Putamen (tissue), 1 donor: Measurements from ENCODE around the gene ERCC1.
A peak's percentile ranks its signal among the peaks of the same experiment; 100 is the strongest.

Source experiments
- DNase-seq: peaks from one replicate; pipeline ENCODE4 v3.0.0-alpha.2; 2016; ENCODE audit warnings: low spot score

The ERCC1 gene

DNA sequence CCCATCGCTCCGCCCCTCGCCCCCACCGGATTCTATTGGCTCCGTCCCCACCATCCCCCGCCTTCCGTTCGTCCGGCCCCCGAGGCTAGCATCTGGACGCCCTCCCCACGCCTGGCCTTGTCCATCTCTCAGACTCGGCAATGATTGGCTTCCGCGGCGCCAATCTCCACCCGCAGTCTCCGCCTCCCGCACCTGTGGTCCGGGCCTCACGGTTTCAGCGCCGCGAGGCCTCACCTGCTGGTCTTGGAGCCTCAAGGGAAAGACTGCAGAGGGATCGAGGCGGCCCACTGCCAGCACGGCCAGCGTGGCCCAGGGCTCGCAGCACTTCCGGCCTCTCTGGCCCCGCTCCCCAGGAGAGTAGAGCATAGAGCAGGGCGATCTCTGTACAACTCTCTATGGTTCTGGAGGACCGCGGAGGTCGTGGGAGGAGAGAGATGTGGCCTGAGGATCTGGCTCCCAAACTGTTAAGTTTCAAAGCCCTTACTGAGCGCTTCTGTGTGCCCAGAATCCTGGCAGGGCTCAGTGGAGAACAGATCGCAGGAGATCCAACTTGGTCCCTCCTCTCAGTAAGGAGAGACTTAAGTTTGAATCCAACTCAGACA lies at the start of gene ERCC1:
Gene ERCC1, minus strand, starts transcription at position 329 of the 602 bp plus-strand sequence. CDS start 543 bp downstream, outside the sequence.
- peak; percentile 89 for DNase-seq

DNA sequence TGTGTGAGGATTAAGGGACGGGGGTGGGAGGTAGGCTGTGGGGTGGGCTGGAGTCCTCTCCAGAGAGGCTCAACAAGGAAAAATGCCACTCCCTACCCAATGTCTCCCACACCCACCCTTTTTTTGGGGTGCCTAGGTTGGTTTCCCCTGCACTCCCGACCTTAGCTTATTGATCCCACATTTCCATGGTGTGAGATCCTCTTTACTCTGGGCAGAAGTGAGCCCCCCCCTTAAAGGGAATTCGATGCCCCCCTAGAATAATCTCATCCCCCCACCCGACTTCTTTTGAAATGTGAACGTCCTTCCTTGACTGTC lies 49.6 kb upstream of the ERCC1 start:
- no peak for DNase-seq

DNA sequence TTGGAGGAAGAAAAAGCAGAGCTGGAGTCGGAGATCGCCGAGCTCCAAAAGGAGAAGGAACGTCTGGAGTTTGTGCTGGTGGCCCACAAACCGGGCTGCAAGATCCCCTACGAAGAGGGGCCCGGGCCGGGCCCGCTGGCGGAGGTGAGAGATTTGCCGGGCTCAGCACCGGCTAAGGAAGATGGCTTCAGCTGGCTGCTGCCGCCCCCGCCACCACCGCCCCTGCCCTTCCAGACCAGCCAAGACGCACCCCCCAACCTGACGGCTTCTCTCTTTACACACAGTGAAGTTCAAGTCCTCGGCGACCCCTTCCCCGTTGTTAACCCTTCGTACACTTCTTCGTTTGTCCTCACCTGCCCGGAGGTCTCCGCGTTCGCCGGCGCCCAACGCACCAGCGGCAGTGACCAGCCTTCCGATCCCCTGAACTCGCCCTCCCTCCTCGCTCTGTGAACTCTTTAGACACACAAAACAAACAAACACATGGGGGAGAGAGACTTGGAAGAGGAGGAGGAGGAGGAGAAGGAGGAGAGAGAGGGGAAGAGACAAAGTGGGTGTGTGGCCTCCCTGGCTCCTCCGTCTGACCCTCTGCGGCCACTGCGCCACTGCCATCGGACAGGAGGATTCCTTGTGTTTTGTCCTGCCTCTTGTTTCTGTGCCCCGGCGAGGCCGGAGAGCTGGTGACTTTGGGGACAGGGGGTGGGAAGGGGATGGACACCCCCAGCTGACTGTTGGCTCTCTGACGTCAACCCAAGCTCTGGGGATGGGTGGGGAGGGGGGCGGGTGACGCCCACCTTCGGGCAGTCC lies 49.0 kb upstream of the ERCC1 start:
- no peak for DNase-seq

DNA sequence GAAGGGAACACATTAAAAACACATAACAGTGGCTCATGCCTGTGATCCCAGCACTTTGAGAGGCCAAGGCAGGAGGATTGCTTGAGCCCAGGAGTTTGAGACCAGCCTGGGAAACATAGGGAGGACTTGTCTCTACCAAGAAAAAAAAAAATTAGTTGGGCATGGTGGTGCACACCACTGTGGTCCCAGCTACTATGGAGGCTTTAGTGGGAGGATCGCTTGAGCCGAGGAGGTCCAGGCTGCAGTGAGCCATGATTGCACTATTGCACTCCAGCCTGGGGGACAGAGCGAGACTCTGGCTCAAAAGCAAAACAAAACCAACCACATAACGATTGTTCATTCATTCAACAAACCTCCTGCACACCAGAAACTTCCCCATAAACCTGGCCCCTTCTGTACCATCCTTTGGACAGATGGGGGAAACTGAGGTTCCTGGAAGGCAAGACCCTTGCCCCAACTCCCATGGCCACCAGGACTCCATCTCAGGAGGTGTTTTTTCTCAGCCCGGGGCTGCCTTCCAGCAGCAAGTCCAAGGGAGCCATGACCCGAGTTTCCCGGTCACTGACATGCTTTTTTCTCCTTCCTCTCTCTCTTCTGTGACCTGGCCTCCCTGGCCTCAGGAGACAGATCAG lies 48.3 kb upstream of the ERCC1 start:
- no peak for DNase-seq

DNA sequence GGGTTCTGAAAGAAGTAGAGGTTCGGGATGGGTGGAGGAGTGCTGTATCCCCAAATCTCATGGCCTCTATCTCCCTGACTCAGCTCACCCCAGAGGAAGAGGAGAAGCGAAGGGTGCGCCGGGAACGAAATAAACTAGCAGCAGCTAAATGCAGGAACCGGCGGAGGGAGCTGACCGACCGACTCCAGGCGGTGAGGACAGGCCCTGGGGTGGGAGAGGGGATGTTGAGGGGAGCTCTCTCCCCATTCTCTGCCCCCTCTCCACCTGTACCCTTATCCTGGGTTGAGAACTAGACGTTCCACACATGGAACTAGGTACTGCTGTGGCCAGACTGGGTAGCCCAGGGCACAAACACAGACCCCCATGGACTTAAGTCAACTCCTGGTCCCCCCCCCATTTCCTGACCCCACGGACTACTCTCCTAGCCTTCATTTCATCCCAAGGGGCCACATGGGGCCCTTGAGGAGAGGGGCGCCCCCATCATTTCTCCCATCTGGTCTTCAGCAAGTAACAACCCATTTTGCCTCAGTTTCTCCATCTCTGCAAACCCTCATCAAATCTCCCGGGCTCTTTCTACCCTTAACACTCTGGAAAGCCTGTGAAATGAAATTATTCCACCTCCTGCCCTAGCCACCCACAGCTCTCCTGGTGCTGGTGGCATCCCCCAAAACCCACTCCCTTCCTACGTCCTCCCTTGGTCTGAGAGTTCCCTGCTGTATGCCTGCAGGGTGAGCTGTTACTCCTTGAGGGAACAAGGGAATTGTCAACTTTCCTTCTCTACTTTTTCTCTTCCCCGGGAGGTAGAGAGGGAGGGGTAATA lies 47.6 kb upstream of the ERCC1 start:
- no peak for DNase-seq

DNA sequence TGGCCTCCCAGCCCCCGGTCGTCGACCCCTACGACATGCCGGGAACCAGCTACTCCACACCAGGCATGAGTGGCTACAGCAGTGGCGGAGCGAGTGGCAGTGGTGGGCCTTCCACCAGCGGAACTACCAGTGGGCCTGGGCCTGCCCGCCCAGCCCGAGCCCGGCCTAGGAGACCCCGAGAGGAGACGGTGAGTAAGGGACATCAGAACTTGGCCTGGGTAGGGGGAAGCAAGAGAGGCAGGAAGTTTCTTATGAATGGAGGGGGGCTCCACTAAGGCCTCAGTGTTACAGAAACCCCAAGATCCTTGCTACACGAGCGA lies 47.0 kb upstream of the ERCC1 start:
- no peak for DNase-seq

DNA sequence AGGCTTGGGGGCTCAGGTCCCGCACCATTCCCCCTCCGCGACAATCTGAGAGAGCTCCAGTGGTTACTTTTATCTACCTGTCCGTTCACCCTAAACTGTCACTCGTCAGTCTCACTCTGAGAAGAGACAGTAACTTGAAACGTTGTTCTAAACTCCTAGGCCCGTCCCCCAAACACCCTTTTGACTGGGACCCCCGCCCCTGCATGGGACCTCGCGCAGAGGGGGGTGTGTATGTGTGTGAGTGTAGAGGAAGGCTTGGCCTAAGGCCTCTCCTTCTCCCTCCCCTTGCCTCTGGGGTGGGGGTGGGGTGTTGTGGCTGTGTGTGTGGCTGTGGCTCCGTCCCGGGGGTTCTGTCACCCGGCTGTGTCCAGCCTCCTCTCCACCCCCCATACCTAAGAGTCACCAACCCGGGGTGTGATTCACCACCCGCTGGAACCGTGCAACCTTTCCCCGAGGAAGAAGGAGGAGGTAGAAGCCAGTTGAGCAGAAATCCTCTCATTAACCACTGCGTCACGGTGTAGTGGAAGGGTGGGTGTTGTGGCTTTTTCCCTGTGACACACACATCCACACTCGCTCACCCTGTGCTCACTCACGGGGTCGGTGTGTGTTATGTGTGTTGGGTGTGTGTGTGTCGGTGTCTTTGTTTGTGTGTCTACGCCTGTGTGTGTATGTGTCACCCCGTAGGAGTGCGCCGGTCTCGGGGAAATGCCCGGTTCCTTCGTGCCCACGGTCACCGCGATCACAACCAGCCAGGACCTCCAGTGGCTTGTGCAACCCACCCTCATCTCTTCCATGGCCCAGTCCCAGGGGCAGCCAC lies 46.4 kb upstream of the ERCC1 start:
- no peak for DNase-seq

DNA sequence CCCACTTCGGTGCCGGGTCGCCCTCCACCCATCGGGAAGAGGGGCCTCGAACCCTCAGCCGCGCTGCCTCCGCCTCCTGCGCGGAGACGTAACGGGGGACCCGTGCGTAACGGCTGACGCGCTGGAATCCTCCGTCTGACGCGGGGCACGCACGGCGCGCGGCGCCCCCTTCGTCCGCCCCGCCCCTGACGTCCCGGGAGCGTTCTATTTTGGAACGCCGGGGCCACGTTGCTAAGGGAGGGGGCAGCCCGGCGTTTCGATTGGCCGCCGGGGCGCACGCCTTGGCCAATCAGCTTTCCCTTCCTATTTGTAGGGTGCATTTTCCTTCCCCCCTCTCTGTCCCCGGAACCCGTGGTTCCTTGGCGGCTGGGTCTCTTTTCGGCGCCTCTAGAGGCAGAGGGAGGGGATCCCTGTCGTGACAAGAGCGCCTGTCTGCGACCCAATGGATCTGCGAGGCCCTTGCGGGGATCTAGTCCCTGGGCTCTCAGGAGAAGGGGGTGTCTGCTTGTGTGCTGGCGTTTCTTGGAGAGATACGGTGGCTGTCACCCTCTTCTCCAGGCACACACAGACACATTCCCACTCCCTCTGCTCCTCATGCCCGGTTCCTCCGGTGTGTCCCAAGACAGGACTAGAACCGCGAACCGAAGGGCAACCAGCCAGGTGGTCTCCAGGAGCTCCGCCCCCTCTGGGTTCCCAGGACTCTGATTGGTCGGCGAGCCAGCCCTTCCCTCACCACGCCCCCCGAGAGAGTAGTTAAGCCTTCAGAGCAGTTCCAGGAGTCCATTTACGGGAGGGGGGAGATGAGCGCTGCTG lies 45.6 kb upstream of the ERCC1 start:
- DNase-seq = peak; percentile 92

DNA sequence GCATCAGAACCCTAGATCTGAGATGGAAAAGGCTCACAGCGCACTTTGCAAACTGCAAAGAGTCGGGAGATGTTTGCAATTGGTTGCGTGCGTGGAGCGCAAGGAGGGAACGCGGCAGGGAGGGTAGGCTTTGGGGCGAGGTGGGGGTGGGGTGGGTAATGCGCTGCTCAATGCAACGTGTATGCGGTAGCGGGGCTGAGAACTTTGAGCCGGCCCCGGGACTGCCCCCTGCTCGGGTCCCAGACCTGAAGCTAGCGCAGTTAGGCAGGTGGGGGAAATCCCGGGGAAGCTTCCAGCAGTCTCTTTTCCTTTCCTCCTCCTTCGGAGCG lies 45.0 kb upstream of the ERCC1 start:
- no peak for DNase-seq

DNA sequence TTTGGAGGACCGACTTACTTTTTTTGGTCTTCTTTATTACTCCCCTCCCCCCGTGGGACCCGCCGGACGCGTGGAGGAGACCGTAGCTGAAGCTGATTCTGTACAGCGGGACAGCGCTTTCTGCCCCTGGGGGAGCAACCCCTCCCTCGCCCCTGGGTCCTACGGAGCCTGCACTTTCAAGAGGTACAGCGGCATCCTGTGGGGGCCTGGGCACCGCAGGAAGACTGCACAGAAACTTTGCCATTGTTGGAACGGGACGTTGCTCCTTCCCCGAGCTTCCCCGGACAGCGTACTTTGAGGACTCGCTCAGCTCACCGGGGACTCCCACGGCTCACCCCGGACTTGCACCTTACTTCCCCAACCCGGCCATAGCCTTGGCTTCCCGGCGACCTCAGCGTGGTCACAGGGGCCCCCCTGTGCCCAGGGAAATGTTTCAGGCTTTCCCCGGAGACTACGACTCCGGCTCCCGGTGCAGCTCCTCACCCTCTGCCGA lies 44.5 kb upstream of the ERCC1 start:
- DNase-seq = no peak

DNA sequence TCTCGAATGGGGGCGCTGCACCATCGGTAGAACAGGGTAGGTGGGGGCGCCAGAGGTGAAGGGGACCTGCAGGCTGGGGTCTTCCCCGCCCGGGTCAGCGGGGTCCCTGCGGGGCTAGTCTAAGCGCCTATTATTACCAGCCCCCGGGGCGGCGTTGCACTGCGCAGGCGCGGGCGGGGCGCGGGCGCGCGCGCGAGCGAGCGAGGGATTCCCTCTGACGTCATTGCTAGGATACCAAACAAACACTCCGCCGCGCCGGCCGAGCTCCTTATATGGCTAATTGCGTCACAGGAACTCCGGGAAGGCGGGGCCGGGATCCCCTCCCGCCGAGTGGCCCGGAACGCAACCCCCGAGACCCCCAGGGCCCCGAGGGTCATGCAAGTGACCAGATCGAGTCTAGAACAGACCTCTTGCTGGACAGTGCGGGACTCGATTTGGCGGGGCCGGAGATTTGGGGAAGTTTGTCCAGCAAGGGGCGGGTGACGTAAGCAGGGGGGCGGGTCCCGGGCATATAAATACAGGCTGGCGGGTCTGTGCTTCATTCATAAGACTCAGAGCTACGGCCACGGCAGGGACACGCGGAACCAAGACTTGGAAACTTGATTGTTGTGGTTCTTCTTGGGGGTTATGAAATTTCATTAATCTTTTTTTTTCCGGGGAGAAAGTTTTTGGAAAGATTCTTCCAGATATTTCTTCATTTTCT lies 43.9 kb upstream of the ERCC1 start, which contains the start of gene FOSB:
Gene FOSB, plus strand, starts transcription at position 541 of the 703 bp plus-strand sequence. CDS start 591 bp downstream, outside the sequence.
- DNase-seq = peak; percentile 96

DNA sequence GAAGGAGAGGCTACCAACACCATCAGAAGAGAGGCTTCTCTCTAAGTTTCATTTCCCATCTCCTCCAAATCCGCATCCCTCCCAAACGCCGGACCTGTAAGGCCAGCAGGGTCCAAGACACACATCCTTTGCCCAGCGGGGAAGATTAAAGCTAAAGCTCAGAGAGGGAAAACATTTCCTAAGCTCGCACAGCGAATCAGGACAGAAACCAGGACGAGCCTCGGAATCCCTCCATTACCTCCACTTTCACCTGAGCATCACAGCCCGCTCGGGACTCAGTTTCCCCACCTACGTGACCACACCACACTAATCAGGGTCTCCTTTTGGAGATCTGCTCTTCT lies 43.4 kb upstream of the ERCC1 start:
- no peak for DNase-seq

DNA sequence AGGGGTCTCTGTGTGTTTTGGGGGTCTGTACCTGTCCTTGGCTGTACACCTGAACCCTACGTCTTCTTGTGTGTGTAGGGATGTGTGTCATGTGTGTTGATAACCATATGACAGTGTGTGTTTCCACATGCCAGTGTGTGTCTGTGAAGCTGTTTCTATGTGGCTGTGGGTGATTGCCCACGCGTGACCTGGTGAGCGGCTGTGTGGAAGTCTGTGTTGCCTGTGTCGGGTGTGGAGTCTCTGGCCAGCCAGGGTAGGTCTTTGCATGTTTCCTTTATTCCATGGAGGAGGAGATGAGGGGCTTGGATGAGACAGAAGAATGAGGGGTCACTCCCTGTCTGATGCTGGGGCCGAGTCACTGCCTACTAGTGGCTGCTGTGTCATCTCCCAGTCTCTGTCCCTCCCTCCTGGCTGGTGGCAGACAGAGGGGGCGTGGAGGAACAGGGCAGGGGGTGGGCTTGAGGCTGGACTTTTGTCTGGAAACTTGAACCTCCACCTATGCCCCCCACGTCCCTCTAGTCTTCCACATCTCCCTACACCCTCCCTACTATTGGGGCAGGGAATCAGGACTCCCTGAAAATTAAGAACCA lies 41.2 kb upstream of the ERCC1 start:
- no peak for DNase-seq

DNA sequence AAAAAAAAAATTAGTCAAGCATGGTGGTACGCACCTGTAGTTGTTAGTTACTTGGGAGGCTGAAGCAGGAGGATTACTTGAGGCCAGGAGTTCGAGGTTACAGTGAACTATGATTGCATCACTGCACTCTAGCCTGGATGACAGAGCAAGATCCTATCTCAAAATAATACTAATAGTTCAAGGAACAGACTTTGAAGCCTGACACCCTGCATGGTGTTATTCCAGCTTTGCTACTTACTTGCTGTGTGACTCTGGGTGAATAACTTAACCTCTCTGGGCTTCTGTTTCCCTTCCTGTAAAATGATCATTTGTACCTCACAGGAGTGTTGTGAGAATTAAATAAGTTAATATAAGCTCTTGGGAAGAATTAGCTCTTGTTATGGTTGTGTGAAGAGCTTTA lies 40.6 kb upstream of the ERCC1 start:
- DNase-seq = no peak

DNA sequence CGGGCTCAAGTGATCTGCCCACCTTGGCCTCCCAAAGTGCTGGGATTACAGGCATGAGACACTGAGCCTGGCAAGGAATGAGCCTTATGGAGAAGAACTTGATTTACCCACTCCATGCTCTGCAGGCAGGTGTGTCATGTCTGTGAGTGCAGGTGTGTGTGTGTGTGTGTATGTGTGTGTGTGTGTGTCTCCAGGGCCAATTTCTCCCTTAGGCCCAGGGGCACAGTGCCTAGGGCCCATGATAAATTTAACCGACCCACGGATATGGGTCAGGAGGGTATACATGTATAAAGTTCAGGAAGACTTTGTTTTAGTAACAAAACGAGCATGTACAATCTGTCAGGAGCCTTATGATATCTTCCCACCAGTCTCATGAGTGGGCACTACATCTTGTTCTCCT lies 39.5 kb upstream of the ERCC1 start:
- DNase-seq = no peak

DNA sequence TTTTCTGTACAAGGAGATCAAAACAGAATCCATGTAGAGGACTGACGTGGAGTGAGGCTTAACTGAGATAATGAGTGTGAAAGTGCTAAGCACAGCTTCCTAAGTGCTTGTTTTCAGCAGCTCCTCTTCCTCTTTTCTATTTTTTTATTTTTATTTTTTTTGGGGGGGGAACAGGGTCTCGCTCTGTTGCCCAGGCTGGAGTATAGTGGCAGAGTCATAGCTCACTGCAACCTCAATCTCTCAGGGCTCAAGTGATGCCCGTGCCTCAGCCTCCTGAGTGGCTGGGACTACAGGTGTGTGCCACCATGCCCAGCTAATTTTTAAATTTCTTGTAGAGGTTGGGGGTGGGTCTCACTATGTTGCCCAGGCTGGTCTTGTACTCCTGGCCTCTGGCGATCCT lies 38.5 kb upstream of the ERCC1 start:
- no peak for DNase-seq

DNA sequence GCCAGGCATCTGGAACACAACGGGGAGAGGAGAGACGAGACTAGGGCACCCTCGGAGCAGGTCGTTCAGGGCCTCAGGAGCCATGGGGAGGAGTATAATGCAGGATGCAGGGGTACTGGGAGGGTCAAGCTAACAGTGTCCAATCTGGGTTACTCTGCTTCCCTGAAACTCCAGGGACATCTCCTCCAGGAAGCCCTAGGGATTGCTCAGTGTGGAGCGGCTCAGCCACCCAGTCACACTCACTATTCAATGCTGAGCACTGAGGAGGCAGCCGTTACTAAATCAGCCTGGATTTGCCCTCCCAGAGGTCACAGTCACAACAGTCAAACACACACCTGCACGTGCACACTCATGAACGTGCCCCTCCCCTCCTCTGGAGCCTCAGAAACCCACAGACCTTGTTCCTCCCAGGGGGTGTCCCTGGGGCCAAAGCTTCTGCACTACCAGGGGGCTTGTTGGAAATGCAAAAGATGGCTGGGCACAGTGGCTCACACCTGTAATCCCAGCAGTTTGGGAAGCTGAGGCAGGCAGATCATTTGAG lies 37.2 kb upstream of the ERCC1 start:
- DNase-seq = no peak

DNA sequence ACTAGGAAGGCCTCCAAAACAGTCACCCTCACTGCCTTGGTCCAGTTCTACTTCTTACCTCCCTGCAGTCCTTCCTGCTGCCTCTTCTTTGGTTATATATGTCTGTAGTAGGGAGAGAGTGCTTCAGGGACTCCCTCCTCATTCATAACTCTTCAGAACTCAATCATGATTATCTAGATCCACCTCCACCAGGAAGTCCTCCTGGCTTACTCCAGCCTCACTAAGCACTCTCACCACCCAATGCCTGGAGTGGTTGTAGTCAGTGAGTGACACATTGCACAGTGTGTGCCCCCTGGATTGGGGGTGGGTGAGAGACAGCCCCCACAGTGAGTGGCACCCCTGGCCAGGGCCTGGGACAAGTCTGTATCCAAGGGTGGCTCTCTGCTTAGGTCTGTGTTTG lies 34.1 kb upstream of the ERCC1 start:
- no peak for DNase-seq

DNA sequence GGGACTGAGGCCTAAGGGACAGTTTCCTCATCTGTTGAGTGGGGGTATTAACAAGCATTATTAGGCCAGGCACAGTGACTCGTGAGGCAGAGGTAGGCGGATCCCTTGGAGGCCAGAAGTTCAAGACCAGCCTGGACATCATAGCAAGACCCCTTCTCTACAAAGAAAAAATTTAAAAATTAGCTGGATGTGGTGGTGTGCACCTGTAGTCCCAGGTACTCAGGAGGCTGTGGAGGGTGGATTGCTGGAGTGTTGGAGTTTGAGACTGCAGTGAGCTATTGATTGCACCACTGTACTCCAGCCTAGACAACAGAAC lies 32.7 kb upstream of the ERCC1 start:
- no peak for DNase-seq
